Kidney epithelial cell (primary cell): ENCODE data around the gene ACTL6B. TPM values are rescaled to one million over a fixed set of nuclear protein-coding genes. Genes with fewer than 3 reads are reported as not detected.

Source experiments
- DNase-seq: peaks from one replicate; pipeline ENCODE4 v3.0.0-alpha.2; 2010; ENCODE audit warnings: low read depth
- H3K27me3 ChIP-seq: 2 replicates; pipeline ENCODE4 v1.6.0; 2011; ENCODE audit warnings: low read length; ENCODE audit not compliant: control insufficient read depth, insufficient read depth
- H3K36me3 ChIP-seq: 2 replicates; pipeline ENCODE4 v1.5.1; 2011; ENCODE audit warnings: low read length; ENCODE audit not compliant: control insufficient read depth, insufficient read depth
- H3K4me3 ChIP-seq: 2 replicates; pipeline ENCODE4 v1.5.1; 2011; ENCODE audit warnings: low read depth, mild to moderate bottlenecking, control low read depth, low read length
- total RNA-seq: library from RNA; depleted of rRNA; stranded (reverse); fragments of >200 nt; gene quantifications from 2 replicates; pipeline ENCODE4 v1.2.3, GENCODE V29; 2015
- TF ChIP-seq, protein P1 (sequence below): IDR thresholded peaks from 2 replicates; pipeline ENCODE4 v1.5.1; 2011; ENCODE audit warnings: mild to moderate bottlenecking, moderate library complexity, low read length, control low read depth, inconsistent platforms; ENCODE audit not compliant: insufficient read depth, poor library complexity, severe bottlenecking

The ACTL6B gene
- total RNA-seq, 1 donor from 2014 or later = not detected

- peaks cover 5% of the 10 kb centered on the region for H3K36me3 ChIP-seq
- TF ChIP-seq, protein P1, sequence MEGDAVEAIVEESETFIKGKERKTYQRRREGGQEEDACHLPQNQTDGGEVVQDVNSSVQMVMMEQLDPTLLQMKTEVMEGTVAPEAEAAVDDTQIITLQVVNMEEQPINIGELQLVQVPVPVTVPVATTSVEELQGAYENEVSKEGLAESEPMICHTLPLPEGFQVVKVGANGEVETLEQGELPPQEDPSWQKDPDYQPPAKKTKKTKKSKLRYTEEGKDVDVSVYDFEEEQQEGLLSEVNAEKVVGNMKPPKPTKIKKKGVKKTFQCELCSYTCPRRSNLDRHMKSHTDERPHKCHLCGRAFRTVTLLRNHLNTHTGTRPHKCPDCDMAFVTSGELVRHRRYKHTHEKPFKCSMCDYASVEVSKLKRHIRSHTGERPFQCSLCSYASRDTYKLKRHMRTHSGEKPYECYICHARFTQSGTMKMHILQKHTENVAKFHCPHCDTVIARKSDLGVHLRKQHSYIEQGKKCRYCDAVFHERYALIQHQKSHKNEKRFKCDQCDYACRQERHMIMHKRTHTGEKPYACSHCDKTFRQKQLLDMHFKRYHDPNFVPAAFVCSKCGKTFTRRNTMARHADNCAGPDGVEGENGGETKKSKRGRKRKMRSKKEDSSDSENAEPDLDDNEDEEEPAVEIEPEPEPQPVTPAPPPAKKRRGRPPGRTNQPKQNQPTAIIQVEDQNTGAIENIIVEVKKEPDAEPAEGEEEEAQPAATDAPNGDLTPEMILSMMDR = no peak
Observed at GRCh38 chr7:100676501-100677306, 20.5 kb upstream of the ACTL6B start.

GRCh38 chr7:100675581-100676350 is 19.5 kb upstream of the ACTL6B start:
- TF ChIP-seq, protein P1 = no peak
- H3K27me3 ChIP-seq = no peaks in the 10 kb centered on the region

More at GRCh38 chr7:100676501-100677306, 20.5 kb upstream of the ACTL6B start:
- H3K4me3 ChIP-seq = peak overlapping the region; percentile 94
- no peaks in the 10 kb centered on the region for H3K27me3 ChIP-seq
- no peak for DNase-seq

DNA sequence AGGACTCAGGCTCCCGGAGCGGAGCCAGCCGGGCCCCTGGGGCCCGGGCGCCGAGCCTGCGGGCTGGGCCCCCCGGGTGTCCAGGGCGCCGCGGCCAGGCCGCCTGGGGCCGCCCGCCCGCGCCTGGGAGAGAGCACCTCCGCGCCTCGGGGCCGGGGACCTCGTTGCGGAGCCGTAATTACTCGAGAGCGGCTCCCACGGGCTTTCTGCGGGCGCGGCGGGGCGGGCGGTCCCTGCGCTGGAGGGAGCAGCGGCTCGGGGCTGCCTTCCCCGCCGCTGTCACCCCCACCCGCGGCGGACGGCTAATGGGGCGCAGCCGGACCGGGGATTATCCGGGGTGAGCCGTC is 18.8 kb upstream of the ACTL6B start:
- DNase-seq = no peak
- H3K27me3 ChIP-seq = no peaks in the 10 kb centered on the region
- H3K4me3 ChIP-seq = peak overlapping the region; percentile 94
- TF ChIP-seq, protein P1 = no peak
- H3K36me3 ChIP-seq = peaks cover 3% of the 10 kb centered on the region

More at GRCh38 chr7:100675581-100676350, 19.5 kb upstream of the ACTL6B start:
- Histone ChIP-seq H3K4me3 (peak overlapping the region; percentile 94), H3K36me3 (peaks cover 5% of the 10 kb centered on the region)
- no peak for DNase-seq

DNA sequence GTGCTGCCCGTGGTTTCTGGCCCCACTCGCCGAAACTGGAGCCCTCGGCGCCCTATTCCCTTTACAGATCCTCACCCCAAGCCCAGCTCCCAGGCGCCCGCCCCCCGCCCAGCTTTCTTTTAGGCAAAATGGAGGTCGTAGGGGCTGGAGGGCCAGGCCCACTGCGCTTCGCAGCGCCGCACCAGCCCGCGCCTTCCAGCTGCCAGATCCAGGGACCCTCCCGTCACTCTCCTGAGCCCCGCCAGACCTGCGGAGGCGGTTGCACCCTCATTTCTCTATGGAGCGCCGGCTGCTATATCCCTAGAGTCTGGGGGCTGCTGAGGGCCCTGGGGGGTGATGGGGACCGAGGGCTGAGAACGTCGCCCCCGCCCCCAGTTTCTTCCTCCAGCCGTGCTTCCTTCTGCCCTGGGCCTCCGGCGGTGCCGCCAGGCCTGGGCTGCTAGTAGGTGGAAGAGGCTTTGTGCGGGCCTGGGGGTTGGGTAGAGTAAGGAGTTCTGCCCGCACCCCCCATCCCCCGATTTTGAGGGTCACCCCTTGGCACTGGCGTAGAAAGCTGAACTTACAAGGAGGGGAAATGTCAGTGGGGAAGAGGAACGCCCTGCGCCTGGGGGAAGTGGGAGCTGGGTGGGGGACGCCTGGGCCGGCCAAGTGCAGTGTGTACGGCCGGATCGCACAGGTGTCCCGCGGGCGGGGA is 18.3 kb upstream of the ACTL6B start:
- Histone ChIP-seq H3K27me3 (no peaks in the 10 kb centered on the region), H3K36me3 (peaks cover 3% of the 10 kb centered on the region), H3K4me3 (peak overlapping the region; percentile 94)
- TF ChIP-seq, protein P1 = no peak
- DNase-seq = no peak

GRCh38 chr7:100673942-100674410 is 17.7 kb upstream of the ACTL6B start:
- Histone ChIP-seq H3K4me3 (peak overlapping the region; percentile 94), H3K27me3 (no peaks in the 10 kb centered on the region), H3K36me3 (peaks cover 3% of the 10 kb centered on the region)
- TF ChIP-seq, protein P1 = no peak
- DNase-seq = no peak
